ENCODE measurements around the gene ZSCAN18.

Gene ZSCAN18

DNA sequence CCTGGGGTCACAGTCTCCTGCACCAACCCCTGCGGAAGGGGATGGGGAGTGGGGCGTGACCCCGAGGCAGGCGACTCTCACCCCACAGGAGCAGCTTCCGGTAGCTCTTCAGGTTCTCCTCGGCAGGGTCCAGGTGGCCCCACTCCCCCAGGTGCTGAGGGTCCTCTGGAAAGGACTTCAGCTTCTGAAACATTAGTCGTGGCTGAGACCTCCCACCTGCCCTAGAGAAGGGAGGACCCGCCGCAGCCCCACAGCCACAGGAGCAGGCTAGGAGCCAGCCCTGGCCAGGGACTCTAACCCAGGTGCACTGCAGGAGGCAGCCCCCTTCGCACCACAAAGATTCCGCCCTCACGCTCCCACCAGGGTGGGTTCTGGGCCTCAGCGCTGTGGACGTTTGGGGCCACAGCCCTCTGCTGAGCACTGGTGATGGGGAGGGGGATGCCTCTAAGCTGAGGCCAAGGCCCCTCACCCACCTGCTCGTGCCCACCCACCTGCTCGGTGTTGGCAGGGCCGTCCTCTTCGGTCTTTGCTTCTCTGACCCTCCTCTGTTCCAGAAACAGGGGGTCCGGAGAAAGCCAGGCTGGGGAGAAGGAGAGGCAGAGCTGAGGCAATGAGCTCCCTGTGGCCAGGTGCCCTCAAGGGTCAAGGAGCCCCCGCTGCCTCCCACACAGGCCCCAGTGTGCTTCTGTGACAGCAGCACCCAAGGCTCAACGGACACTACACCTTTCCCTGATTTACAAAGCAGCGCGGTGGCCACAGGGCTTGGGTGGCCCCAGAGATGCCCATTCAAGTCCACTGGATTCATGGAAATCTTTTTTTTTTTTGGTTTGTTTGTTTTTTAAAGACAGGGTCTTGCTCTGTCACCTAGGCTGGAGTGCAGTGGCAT, 11.0 kb downstream of the ZSCAN18 start:
- DNase-seq, result no peak

DNA sequence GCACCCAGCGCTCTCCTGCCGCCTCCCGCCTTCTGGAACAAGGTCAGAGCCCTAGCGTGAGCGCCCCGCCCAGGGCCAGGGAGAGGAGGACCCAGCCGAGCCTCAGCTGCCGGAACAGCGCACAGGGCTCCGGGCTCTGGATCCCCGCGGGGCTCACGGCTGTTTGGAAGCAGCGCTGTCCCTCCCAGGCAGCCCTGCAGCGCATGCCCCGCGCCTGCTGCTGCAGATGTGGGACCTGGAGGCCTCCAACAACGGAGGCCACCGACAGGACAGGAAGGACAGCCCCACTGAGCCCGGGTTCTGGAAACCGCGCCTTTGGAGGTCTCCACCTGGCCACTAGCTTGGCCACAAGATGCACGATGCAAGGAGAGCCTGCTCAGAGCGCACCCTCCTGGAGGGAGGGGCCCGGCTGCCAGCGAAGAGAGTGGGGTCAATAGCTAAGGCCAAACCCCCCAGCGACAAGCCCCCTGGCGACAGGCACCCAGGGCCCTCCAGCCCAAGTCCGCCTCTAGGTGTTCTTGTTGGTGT, 12.6 kb downstream of the ZSCAN18 start:
- no peak for DNase-seq

DNA sequence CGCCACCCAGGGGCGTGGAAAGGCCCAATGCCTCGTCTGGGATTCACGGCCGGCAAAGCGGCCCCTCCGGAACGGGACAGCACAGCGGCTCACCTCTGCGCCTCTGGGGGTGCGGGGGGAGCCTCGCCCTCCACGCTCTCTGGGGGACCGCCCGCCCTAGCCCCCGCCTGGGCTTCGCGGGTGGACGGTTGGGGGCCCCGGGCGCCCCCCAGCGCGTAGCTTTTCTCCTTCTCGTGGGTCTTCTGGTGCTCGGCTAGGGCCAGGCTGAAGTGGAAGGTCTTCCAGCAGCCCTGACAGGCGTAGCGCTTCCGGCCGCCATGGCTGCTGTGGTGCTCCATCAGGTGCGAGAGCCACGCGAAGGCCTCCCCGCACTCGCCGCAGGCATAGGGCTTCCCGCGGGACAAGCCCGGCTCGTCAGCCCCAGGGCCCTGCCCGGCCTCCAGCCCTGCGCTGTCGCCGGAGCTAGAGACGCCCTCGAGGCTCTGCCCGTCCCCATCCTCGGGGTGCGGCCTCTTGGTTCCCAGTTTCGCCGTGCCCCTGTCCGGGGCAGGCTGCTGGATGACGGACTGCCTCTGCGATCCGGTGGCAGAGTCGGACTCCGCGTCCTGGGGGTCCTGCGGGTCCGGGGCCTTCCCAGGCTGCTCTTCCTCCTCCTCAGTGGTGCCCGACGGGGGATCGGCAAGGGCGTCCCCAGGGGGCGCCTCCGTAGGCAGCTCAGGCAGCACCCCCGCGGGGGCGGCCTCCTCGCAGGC, 13.3 kb downstream of the ZSCAN18 start:
- no peak for DNase-seq

DNA sequence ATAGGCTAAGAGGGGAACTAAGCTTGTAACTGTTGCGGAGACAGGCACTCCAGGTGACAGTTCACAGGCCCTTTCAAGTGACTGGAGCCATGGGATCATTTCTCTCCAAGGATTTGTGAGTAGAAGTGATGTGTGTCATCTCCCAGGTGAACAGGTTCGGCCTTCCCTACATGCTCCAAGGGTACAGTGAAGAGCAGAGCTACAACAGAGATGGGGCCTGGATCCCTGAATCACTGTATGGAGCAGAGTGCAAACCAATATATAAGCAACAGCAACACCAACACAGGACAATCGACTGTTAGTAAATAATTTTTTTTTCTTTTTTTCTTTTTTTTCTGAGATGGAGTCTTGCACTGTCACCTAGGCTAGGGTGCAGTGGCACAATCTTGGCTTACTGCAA, 15.0 kb downstream of the ZSCAN18 start:
- DNase-seq, result no peak

DNA sequence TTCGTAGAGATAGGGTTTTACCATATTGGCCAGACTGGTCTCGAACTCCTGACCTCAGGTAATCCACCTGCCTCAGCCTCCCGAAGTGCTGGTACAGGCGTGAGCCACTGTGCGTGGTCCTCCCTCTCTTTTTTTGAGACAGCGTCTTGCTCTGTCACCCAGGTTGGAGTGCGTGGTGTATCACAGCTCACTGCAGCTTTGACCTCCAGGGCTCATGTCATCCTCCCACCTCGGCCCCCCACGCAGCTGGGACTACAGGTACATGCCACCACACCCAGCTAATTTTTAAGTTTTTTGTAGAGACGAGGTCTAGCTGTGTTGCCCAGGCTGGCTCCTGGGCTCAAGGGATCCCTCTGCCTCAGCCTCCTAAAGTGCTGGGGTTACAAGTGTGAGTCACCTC, 18.2 kb downstream of the ZSCAN18 start:
- DNase-seq, result no peak

DNA sequence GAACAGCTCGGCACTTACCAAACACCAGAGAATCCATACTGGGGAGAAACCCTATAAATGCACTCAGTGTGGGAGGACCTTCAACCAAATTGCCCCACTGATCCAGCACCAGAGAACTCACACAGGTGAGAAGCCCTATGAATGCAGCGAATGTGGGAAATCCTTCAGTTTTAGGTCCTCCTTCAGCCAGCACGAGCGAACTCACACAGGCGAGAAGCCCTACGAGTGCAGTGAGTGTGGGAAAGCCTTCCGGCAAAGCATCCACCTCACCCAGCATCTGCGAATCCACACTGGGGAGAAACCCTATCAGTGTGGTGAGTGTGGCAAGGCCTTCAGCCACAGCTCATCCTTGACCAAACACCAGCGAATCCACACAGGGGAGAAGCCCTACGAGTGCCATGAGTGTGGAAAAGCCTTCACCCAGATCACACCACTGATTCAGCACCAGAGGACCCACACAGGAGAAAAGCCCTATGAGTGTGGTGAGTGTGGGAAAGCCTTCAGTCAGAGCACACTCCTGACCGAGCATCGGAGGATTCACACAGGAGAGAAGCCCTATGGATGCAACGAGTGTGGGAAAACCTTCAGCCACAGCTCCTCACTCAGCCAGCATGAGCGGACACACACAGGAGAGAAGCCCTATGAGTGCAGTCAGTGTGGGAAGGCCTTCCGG, 30.7 kb downstream of the ZSCAN18 start:
- DNase-seq, result no peak

DNA sequence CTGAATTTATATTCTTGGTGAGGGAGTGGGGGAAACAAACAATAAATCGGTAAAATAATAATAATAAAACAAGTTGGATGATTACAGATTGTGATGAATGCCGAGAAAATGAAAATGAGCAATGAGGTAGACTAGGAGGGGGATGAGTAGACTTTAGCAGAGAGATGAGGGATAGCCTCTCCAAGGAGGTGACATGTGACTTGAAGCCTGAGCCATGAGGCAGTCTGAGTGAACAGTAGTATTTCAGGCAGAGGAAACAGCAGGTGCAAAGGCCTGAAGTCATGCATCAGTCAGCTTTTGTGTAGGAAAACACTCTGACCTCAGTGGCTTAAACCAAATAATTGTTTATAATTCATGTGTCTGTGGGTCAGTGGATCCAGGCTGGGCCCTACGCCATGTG, 34.3 kb downstream of the ZSCAN18 start:
- no peak for DNase-seq

DNA sequence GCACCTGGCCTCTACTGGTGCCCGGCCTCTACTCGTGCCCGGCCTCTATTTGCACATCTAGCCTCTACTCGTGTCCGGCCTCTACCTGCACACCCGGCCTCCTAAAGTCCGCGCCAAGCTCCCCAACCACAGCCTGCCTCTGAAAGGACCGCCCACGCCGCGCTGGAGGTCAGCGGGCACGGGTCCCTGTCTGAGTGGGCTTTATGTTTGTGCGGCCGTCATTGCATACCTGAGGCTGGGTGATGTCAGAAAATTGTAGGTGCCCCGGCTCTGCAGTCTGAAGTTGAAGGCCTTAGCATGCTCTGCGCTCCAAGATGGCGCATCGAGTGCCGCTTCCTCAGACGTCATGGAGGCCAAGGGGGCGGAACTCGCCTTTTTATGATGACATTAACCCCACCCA, 37.8 kb downstream of the ZSCAN18 start:
- no peak for DNase-seq

DNA sequence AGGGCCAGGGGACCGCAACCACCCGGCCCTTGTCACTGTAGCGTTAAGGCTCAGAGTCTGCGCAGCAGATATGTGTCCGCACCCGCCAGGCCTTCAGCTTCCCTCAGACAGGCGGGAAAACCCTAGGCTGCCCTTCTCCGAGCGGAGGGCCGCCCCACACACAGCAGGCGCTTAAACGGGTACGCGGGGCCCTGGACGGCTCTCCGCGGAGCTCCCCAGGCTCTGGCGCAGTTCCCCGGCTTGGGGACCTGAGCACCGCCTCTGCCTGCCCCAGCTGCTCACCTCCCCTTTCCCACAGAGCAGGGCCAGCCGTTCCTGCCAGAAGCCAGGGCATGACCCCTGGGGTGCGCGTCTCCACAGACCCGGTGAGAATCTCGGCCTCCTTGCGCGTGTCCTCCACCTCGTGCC, 38.4 kb downstream of the ZSCAN18 start:
- DNase-seq, result no peak

DNA sequence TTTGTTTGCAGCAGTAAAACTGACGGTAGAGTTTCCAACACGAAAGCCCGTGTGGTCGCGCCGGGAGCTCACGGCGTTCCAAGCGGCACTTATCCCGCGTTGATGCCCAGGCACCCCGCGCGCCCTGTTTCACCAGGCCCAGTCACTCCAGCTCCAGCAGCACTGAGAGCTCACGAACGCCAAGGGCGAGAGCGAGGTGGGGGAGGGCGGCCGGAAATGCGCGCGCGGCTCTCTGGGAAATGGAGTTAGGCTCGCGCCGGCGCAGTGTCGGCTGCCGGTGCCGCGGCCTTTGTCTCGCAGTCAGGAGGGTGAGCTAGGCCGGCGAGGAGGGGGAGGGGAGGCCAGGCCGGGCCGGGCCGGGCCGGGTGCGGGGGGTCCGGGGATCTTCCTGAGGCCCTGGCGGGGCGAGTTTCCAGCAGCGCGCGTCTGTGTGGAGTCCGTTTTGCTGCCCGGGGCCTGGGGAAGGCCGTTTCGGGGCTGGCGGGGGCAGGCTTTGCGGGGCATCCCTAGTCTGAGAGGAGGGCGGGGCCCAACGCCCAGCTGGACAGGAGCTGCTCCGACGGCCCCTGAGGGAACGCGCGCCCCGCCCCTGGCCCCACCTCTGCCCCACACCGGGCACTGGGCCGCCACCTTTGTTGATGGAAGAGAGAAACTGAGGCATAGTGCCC, 38.9 kb downstream of the ZSCAN18 start, which contains the start of gene ZNF135:
TSS of gene ZNF135 (plus strand) at position 280 of the 668 bp plus-strand sequence. CDS start 721 bp downstream, outside the sequence.
- DNase-seq, result peak; percentile 68

DNA sequence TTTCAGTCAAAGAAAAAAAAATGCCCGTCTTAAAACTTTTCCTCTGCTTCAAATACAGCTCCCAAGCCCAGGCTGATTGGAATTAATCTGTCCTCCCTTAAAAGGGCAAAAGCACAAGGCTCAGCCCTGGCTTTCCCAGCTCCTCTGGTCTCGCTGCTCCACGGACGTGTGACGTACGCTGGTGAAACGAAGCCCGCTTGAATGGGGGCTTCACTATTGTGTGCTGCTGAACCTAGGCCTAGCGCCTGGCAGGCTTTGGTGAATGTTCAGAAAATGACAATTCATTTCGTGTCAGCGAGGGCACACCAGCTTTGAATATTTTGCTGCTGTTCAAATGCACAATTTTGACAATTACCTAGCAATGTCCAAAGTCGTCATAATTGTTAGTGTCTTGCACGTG, 39.6 kb downstream of the ZSCAN18 start:
- DNase-seq, result no peak

DNA sequence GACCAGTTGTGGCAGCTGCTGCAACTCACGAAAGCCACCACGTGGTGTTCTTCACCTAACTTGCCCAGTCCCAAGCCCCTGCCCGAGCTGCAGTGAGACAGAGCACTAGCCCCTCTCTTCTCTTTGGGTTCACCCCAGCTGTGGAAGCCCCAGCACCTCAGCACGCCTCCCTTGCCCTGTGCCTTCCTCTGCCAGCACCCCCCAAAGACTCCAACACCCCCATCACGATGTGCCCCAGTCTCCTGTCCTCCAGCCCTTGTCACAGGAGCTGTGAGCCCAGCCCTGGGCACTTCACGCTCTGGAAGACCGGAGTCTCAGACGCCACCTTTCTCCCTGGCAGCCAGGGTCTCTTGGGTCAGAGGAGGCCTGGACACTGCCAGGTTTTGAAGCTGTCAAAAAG, 41.2 kb downstream of the ZSCAN18 start:
- no peak for DNase-seq

DNA sequence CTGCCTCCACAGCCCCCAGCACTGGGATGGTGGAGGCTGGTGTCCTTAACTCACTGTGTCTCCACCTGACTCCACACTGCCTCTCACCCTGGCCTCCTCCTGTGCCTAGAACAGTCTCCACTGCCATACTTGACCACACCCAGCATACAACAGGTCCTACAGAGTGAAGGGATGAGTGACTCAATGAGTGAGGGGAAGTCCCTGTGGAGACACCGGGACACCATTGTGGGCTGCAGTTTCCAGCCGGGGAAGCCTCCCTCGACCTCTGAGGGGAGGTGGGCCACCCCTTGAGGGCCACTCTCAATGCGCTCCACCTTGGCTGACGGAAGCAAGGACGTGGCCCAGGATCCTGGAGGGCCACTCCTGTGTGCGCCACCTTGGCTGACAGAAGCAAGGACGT, 41.8 kb downstream of the ZSCAN18 start:
- no peak for DNase-seq

DNA sequence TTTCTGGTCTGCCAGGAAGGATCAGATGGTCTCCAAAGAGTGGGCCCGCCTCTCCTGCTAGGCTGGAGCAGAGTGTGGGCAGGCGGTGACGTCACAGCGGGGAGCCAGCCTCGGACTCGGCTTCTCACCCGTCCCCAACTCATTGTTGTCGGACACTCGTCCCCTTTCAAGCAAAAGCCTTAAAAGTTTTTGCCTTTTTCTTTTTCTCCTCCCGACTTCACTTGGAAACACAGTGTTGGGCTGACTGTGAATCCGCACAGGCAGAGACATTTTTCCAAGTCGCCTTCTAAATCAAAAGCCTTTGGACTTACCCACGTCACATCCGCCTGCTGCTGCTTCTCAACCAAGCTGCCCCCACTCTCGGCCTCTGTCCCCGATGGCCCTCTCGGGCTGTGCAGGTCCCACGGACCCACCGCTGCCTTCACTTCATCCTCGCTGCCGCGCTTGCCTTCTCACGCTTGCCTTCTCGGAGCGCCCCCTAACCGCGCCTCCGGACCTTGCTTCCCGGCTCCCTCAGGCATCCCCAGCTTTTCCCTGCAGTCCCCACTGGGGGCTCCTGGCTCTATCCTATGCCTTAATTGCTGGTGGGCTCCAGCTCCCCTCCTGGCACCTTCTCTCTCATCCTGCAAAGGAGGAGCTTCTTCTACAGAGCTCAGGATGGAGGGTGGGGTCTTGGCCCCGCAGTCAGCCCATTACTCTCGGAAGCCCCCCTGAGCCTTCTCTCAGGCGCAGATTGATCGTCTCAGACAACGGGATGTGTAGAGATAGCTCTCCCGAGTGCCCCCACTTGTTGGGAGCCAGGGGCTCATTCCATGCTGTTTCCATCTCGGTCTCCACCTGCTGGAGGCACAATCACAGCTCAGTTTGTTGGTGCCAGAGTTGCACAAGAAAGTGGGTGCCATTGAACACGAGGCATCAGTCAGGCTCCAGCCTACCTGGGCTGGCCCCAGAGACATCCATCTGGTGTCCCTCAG, 42.8 kb downstream of the ZSCAN18 start:
- DNase-seq, result peak; percentile 30

DNA sequence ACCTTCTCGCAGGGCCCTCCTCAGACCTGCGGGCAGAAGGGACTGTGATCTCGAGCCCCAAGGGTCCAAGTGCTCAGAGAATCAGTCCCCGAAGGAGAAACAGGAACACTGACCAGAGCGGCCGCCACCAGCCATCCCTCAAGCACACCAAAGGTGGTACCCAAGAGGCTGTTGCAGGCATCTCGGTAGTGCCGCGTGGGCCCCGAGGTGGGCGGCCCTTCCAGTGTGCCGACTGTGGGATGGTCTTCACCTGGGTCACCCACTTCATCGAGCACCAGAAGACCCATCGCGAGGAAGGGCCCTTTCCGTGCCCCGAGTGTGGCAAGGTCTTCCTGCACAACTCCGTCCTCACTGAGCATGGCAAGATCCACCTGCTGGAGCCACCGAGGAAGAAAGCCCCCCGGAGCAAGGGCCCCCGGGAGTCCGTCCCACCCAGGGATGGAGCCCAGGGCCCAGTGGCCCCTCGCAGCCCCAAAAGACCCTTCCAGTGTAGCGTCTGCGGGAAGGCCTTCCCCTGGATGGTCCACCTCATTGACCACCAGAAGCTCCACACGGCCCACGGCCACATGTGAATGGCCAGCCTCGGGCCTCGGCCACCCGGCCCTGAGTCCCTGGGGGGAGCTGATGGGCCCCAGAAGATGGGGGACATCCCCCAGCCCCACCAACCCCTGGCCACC, 44.4 kb downstream of the ZSCAN18 start:
- no peak for DNase-seq

DNA sequence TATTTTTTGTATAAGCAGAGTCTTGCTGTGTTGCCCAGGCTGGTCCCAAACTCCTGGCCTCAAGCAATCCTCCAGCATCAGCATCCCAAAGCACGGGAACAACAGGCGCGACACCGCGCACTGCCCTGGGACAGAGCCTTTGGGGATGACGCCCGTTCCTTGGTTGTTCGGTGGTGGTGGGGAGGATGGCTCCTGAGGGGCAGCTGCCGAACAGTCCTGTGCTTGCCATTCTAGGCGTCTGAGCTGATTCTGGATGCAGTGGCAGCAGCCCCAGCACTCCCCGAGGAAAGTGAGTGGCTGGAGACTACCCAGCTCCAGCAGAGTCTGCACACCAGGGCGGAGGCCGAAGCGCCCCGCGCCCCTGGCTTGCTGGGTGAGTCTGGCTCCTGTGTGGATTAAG, 45.8 kb downstream of the ZSCAN18 start:
- DNase-seq, result no peak

DNA sequence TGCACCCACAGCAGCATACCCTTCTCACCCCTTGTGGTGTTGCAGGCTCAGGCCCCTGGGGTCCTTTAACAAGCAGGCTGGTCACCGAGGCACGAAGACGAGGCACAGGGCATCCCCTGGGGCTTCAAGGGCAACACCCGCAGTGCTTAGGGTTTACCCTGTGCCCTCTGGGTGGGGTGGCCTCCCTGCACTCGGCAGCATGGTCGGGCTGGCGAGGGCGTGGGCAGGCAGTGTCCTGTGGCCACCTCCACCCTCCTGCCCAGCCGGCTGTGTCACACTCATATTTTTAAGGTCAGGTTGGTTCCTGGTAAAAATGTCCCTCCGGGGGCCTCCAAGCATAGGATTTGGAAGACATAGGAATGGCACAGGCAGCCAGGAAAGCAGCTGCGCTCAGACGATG, 50.4 kb downstream of the ZSCAN18 start:
- DNase-seq, result no peak

DNA sequence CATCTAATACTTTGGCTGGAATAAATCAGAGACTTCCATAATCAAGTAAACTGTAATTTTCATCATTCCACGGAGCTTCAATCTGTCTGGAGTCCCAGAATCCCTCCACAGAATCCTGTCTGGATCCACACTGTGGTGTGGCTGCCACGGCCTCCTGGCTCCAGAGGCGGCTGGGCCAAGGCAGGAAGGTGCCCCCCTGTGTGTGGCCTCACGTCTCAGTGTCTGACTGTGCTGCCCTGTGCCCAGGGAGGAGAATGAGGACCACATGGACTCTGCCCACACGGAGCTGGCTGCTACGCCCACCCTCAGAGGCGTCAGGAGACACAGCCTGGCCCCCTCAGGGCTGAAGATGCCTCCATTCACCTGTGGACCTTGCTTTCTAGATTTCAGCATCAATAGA, 51.2 kb downstream of the ZSCAN18 start:
- DNase-seq, result no peak

DNA sequence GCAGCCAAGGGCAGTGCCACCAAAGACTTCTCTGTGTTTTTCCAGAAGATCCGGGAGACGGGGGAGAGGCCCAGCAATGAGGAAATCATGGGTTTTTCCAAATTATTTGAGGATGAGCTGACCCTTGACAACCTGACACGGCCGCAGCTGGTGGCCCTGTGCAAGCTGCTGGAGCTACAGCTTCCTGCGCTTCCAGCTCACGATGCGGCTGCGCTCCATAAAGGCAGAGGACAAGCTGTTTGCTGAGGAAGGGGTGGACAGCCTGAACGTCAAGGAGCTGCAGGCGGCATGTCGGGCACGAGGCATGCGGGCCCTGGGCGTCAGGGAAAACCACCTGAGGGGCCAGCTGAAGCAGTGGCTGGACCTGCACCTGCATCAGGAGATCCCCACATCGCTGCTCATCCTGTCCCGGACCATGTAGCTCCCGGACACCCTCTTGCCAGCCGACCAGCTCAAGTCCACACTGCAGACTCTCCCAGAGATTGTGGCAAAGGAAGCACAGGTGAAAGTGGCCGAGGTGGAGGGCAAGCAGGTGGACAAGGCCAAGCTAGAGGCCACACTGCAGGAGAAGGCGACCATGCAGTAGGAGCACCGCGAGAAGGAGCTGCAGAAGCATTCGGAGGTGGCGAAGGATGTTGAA, 52.5 kb downstream of the ZSCAN18 start:
- no peak for DNase-seq

DNA sequence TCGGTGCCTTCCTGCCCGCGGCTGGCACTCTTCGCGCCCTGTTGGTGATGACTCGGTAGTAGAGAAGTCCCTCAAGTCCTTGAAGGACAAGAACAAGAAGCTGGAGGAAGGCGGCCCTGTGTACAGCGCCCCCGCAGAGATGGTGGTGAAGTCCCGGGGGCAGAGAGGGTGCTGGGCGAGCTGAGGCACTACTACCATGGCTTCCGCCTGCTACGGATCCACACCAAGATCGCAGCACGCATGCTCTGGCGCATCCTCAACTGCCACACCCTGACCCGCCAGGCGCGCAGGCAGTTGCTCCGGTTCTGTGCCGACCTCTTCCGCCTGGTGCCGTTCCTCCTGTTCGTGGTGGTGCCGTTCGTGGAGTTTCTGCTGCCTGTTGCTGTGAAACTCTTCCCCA, 53.1 kb downstream of the ZSCAN18 start:
- no peak for DNase-seq
